Measurements from ENCODE around the gene KIF25. TPM values are rescaled to one million over a fixed set of nuclear protein-coding genes. Genes with fewer than 3 reads are reported as not detected.

KIF25 gene
- total RNA-seq, 1 experiment from 2014 or later = 0.28 TPM

DNA sequence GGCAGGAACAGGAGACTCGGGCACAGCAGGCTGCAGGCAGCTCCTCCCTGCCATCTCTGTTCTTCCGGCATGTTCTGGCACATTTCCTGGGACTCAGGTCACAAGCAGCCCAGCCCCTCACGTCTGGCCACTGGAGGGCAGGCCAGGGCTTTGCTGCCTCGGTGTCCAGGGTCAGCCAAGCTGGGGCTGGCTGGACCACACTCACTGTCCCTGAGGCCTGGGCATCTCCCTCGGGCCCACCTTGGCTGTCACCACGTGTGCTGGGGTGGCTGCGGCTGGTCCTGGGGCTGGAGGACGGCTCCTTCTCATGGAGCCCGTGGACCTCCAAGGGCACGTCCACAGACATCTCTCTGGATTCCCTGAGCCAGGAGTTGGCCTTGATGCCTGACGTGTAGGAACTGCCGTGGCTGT is 63.1 kb downstream of the KIF25 start (continued):
- TF ChIP-seq GABPB1 (CRISPR knock-in tag; IDR thresholded peaks at IDR 0.05) = no peak
- no peak for TF ChIP-seq ATF1 (CRISPR knock-in tag; IDR thresholded peaks at IDR 0.05)
- TF ChIP-seq, protein P1, sequence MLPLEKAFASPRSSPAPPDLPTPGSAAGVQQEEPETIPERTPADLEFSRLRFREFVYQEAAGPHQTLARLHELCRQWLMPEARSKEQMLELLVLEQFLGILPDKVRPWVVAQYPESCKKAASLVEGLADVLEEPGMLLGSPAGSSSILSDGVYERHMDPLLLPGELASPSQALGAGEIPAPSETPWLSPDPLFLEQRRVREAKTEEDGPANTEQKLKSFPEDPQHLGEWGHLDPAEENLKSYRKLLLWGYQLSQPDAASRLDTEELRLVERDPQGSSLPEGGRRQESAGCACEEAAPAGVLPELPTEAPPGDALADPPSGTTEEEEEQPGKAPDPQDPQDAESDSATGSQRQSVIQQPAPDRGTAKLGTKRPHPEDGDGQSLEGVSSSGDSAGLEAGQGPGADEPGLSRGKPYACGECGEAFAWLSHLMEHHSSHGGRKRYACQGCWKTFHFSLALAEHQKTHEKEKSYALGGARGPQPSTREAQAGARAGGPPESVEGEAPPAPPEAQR (CRISPR knock-in tag; IDR thresholded peaks at IDR 0.05) = no peak
- TF ChIP-seq SP1 (CRISPR knock-in tag; conservative IDR thresholded peaks at IDR 0.05) = no peak
- TF ChIP-seq, protein P2, sequence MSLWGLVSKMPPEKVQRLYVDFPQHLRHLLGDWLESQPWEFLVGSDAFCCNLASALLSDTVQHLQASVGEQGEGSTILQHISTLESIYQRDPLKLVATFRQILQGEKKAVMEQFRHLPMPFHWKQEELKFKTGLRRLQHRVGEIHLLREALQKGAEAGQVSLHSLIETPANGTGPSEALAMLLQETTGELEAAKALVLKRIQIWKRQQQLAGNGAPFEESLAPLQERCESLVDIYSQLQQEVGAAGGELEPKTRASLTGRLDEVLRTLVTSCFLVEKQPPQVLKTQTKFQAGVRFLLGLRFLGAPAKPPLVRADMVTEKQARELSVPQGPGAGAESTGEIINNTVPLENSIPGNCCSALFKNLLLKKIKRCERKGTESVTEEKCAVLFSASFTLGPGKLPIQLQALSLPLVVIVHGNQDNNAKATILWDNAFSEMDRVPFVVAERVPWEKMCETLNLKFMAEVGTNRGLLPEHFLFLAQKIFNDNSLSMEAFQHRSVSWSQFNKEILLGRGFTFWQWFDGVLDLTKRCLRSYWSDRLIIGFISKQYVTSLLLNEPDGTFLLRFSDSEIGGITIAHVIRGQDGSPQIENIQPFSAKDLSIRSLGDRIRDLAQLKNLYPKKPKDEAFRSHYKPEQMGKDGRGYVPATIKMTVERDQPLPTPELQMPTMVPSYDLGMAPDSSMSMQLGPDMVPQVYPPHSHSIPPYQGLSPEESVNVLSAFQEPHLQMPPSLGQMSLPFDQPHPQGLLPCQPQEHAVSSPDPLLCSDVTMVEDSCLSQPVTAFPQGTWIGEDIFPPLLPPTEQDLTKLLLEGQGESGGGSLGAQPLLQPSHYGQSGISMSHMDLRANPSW (CRISPR knock-in tag; conservative IDR thresholded peaks at IDR 0.05; ENCODE audit: low read depth) = peak; percentile 73; the same call in 1 of the 2 replicates
- TF ChIP-seq EMX1 (CRISPR knock-in tag; IDR thresholded peaks at IDR 0.05) = no peak
- TF ChIP-seq, protein P3, sequence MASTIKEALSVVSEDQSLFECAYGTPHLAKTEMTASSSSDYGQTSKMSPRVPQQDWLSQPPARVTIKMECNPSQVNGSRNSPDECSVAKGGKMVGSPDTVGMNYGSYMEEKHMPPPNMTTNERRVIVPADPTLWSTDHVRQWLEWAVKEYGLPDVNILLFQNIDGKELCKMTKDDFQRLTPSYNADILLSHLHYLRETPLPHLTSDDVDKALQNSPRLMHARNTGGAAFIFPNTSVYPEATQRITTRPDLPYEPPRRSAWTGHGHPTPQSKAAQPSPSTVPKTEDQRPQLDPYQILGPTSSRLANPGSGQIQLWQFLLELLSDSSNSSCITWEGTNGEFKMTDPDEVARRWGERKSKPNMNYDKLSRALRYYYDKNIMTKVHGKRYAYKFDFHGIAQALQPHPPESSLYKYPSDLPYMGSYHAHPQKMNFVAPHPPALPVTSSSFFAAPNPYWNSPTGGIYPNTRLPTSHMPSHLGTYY (CRISPR knock-in tag; IDR thresholded peaks at IDR 0.05) = no peak
- no peak for TF ChIP-seq ZNF416 (CRISPR knock-in tag; IDR thresholded peaks at IDR 0.05)
- TF ChIP-seq, protein P4, sequence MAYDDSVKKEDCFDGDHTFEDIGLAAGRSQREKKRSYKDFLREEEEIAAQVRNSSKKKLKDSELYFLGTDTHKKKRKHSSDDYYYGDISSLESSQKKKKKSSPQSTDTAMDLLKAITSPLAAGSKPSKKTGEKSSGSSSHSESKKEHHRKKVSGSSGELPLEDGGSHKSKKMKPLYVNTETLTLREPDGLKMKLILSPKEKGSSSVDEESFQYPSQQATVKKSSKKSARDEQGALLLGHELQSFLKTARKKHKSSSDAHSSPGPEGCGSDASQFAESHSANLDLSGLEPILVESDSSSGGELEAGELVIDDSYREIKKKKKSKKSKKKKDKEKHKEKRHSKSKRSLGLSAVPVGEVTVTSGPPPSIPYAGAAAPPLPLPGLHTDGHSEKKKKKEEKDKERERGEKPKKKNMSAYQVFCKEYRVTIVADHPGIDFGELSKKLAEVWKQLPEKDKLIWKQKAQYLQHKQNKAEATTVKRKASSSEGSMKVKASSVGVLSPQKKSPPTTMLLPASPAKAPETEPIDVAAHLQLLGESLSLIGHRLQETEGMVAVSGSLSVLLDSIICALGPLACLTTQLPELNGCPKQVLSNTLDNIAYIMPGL (CRISPR knock-in tag; IDR thresholded peaks at IDR 0.05) = no peak
- TF ChIP-seq ESRRA (CRISPR knock-in tag; IDR thresholded peaks at IDR 0.05; ENCODE audit: borderline replicate concordance) = no peak
- 0 out of 2 replicates have a peak, but pooled peaks have one; percentile 28 for TF ChIP-seq CBFB (CRISPR knock-in tag; IDR thresholded peaks at IDR 0.05; ENCODE audit: low read depth)
- TF ChIP-seq, protein P5, sequence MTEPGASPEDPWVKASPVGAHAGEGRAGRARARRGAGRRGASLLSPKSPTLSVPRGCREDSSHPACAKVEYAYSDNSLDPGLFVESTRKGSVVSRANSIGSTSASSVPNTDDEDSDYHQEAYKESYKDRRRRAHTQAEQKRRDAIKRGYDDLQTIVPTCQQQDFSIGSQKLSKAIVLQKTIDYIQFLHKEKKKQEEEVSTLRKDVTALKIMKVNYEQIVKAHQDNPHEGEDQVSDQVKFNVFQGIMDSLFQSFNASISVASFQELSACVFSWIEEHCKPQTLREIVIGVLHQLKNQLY (CRISPR knock-in tag; IDR thresholded peaks at IDR 0.05) = no peak
- TF ChIP-seq ZNF263 (CRISPR knock-in tag; IDR thresholded peaks at IDR 0.05; ENCODE audit: low read depth) = no peak
- TF ChIP-seq, protein P6, sequence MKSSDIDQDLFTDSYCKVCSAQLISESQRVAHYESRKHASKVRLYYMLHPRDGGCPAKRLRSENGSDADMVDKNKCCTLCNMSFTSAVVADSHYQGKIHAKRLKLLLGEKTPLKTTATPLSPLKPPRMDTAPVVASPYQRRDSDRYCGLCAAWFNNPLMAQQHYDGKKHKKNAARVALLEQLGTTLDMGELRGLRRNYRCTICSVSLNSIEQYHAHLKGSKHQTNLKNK (CRISPR knock-in tag; IDR thresholded peaks at IDR 0.05) = no peak
- TF ChIP-seq, protein P7, sequence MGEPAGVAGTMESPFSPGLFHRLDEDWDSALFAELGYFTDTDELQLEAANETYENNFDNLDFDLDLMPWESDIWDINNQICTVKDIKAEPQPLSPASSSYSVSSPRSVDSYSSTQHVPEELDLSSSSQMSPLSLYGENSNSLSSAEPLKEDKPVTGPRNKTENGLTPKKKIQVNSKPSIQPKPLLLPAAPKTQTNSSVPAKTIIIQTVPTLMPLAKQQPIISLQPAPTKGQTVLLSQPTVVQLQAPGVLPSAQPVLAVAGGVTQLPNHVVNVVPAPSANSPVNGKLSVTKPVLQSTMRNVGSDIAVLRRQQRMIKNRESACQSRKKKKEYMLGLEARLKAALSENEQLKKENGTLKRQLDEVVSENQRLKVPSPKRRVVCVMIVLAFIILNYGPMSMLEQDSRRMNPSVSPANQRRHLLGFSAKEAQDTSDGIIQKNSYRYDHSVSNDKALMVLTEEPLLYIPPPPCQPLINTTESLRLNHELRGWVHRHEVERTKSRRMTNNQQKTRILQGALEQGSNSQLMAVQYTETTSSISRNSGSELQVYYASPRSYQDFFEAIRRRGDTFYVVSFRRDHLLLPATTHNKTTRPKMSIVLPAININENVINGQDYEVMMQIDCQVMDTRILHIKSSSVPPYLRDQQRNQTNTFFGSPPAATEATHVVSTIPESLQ (CRISPR knock-in tag; IDR thresholded peaks at IDR 0.05) = no peak
- TF ChIP-seq, protein P8, sequence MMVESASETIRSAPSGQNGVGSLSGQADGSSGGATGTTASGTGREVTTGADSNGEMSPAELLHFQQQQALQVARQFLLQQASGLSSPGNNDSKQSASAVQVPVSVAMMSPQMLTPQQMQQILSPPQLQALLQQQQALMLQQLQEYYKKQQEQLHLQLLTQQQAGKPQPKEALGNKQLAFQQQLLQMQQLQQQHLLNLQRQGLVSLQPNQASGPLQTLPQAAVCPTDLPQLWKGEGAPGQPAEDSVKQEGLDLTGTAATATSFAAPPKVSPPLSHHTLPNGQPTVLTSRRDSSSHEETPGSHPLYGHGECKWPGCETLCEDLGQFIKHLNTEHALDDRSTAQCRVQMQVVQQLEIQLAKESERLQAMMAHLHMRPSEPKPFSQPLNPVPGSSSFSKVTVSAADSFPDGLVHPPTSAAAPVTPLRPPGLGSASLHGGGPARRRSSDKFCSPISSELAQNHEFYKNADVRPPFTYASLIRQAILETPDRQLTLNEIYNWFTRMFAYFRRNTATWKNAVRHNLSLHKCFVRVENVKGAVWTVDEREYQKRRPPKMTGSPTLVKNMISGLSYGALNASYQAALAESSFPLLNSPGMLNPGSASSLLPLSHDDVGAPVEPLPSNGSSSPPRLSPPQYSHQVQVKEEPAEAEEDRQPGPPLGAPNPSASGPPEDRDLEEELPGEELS (CRISPR knock-in tag; IDR thresholded peaks at IDR 0.05) = no peak
- TF ChIP-seq ZBTB21 (CRISPR knock-in tag; IDR thresholded peaks at IDR 0.05; ENCODE audit: borderline replicate concordance) = peak; percentile 68; the same call in 1 of the 2 replicates
- TF ChIP-seq ZNF671 (CRISPR knock-in tag; IDR thresholded peaks at IDR 0.05) = no peak
- TF ChIP-seq, protein P9, sequence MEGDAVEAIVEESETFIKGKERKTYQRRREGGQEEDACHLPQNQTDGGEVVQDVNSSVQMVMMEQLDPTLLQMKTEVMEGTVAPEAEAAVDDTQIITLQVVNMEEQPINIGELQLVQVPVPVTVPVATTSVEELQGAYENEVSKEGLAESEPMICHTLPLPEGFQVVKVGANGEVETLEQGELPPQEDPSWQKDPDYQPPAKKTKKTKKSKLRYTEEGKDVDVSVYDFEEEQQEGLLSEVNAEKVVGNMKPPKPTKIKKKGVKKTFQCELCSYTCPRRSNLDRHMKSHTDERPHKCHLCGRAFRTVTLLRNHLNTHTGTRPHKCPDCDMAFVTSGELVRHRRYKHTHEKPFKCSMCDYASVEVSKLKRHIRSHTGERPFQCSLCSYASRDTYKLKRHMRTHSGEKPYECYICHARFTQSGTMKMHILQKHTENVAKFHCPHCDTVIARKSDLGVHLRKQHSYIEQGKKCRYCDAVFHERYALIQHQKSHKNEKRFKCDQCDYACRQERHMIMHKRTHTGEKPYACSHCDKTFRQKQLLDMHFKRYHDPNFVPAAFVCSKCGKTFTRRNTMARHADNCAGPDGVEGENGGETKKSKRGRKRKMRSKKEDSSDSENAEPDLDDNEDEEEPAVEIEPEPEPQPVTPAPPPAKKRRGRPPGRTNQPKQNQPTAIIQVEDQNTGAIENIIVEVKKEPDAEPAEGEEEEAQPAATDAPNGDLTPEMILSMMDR (IDR thresholded peaks at IDR 0.05) = no peak
- TF ChIP-seq, protein P10, sequence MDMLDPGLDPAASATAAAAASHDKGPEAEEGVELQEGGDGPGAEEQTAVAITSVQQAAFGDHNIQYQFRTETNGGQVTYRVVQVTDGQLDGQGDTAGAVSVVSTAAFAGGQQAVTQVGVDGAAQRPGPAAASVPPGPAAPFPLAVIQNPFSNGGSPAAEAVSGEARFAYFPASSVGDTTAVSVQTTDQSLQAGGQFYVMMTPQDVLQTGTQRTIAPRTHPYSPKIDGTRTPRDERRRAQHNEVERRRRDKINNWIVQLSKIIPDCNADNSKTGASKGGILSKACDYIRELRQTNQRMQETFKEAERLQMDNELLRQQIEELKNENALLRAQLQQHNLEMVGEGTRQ (CRISPR knock-in tag; IDR thresholded peaks at IDR 0.05) = 0 out of 2 replicates have a peak, but pooled peaks have one; percentile 8
- no peak for TF ChIP-seq TEAD4 (CRISPR knock-in tag; IDR thresholded peaks at IDR 0.05)
- TF ChIP-seq NR2C2 (CRISPR knock-in tag; IDR thresholded peaks at IDR 0.05) = no peak
- TF ChIP-seq, protein P11, sequence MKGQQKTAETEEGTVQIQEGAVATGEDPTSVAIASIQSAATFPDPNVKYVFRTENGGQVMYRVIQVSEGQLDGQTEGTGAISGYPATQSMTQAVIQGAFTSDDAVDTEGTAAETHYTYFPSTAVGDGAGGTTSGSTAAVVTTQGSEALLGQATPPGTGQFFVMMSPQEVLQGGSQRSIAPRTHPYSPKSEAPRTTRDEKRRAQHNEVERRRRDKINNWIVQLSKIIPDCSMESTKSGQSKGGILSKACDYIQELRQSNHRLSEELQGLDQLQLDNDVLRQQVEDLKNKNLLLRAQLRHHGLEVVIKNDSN (CRISPR knock-in tag; IDR thresholded peaks at IDR 0.05) = no peak

Data from WTC11 (cell line).